Retinal pigment epithelial cell (primary cell): ENCODE results near the gene GMPS.
A peak's percentile ranks its signal among the peaks of the same experiment; 100 is the strongest.
"Not testable (repeated sequence)": the region's sequence is repeated elsewhere in the genome, so short reads cannot be mapped to it uniquely, and the experiment has no call there.

ENCODE experiments used
- DNase-seq: peaks from one replicate; pipeline ENCODE4 v3.0.0-alpha.2; 2010; ENCODE audit warnings: low read depth
- H3K4me3 ChIP-seq: 2 replicates; pipeline ENCODE4 v1.5.1; 2011; ENCODE audit warnings: mild to moderate bottlenecking, low read length, control low read depth, moderate library complexity
- TF ChIP-seq, protein P1 (sequence below): conservative IDR thresholded peaks from 2 replicates; pipeline ENCODE4 v1.5.1; 2011; ENCODE audit warnings: low read depth, low read length, control low read depth, inconsistent platforms

Gene GMPS

DNA sequence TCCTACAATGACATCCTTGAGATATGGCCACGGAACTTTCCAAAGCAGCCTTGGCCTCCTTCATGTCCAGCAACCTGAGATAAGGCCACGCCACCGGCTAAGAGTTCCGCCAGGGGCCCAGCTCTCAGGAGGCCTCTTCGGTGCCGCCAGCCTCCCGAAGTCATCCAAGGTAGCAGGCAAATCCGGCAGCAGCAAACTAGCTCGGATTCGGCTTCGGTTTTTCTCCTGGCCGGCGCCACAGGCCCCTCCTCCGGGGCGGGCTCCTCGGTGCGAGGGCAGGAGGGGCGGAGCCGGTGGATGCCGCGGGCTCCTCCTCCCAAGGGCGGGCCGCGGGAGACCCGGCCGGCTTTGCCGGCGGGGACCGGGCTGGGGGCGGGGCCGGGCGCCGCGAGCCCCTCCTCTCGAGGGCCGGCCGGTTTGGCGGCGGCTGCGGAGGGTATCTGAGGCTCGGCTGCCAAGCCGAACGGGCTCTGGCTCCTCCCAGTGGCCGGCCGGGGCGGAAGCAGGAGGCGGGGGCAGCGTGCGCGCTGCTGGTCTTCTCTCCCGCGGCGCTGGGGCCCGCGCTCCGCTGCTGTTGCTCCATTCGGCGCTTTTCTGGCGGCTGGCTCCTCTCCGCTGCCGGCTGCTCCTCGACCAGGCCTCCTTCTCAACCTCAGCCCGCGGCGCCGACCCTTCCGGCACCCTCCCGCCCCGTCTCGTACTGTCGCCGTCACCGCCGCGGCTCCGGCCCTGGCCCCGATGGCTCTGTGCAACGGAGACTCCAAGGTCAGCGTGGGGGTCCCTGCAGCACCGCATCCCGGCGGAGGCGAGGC, at the start of gene GMPS:
Gene GMPS (plus strand): TSS at position 518 of the 812 bp plus-strand sequence. CDS start 221 bp downstream, at position 739.
- H3K4me3 ChIP-seq, result peak within 1 kb of the TSS; percentile 81
- DNase-seq, result peak; percentile 68
- TF ChIP-seq, protein P1, sequence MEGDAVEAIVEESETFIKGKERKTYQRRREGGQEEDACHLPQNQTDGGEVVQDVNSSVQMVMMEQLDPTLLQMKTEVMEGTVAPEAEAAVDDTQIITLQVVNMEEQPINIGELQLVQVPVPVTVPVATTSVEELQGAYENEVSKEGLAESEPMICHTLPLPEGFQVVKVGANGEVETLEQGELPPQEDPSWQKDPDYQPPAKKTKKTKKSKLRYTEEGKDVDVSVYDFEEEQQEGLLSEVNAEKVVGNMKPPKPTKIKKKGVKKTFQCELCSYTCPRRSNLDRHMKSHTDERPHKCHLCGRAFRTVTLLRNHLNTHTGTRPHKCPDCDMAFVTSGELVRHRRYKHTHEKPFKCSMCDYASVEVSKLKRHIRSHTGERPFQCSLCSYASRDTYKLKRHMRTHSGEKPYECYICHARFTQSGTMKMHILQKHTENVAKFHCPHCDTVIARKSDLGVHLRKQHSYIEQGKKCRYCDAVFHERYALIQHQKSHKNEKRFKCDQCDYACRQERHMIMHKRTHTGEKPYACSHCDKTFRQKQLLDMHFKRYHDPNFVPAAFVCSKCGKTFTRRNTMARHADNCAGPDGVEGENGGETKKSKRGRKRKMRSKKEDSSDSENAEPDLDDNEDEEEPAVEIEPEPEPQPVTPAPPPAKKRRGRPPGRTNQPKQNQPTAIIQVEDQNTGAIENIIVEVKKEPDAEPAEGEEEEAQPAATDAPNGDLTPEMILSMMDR, result peak; percentile 40

DNA sequence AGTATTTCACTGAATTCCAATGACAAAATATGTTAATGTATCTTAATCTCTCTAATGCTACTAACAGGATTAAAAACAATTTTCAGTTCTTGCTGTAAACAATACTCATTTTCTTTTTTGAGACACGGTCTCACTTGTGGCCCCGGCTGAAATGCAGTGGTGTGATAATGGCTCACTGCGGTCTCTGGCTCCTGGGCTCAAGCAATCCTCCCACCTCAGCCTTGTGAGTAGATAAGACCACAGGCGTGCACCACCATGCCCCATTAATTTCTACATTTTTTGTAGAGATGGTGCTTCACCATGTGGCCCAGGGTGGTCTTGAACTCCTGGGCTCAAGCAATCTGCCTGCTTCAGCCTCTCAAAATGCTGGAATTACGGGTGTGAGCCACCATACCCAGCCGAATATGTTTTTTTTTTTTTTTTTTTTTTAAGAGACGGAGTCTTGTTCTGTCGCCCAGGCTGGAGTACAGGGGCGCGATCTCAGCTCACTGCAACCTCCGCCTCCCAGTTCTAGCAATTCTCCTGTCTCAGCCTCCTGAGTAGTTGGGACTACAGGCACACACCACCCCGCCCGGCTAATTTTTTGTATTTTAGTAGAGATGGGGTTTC, 41.9 kb upstream of the GMPS start:
- not testable (repeated sequence) for DNase-seq, H3K4me3 ChIP-seq

DNA sequence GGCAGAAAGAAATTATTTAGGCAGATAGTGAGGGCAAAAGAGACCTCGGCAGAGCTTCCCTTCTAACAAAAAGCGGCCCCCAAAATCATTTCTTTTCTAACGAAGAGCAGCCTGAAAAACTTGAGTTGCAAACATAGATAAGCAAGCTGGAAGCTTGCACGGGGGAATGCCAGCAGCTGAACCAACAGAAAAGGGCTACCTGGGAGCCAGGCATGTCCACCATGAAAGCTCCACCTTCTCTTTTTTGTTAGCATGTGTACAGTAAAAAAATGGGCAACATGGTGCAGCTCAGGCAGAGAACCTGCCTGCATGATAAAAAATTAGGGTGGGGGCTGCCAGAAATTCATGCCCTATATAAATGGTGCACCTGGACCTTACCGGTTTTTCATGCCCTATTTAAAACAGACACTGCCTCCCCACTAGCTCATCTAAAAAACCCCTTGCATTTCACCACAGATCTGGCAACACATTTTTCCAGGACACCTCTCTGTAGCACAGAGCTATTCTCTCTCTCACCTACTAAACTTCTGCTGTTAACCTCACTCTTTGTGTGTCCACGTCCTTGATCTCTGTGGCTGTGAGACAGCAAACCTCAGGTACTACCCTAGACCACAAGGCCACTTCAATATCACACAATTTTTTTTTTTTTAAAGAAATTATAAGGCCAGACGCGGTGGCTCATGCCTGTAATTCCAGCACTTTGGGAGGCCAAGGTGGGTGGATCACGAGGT, 34.9 kb upstream of the GMPS start:
- DNase-seq, result no peak
- H3K4me3 ChIP-seq, result no peak overlapping the region
- TF ChIP-seq, protein P1, result no peak

DNA sequence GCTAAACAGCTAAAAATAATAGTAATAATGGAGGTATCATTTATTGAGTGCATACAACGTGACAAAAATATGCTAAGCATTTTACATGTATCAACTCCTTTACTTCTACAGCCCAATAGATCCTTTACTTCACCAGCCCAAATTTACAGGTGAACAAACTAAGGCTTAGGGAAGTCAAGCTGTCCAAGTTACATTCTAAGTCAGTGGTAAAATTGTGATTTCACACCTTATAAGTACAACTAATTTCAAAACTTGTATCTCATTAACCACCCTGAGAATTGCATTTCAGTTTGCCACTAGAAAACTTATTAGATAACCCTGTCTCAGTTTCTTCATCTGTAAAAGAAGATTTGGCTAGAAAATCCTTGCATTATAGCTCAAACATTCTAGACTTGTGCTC, 26.9 kb upstream of the GMPS start:
- TF ChIP-seq, protein P1, result no peak
- no peak overlapping the region for H3K4me3 ChIP-seq
- DNase-seq, result no peak

DNA sequence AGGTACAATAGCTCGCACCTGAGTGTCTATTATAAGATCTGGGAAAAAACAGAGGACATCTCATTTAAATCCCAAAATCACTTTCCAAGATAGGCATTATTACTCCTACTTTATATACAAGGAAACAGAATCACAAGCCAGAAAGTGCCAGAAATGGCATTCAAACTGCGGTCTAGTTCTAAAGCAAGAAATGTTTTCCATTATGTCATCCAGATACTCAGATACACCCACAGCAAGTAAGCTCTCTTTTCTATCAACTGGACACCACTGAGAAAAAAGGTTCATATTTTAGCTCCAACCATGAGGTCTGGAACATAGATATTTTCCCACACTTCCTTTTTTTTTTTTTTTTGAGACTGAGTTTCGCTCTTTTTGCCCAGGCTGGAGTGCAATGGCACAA, 24.3 kb upstream of the GMPS start:
- H3K4me3 ChIP-seq, result no peak overlapping the region
- no peak for DNase-seq
- TF ChIP-seq, protein P1, result no peak

DNA sequence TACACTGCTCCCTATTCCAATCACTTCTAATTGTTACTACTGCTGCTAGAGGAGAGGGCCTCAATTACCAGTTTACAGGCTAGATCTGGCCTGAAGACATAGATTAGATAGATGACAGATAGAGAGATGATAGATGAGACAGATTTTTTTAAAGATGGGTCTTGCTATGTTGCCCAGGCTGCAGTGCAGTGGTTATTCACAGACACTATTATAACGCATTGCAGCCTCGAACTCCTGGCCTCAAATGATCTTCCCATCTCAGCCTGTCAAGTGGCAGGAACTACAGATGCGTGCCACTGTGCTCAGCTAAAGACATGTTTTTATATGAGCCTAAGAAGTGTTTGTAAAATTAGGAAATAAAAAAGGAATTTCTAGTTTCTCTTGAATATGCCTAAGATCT, 22.5 kb upstream of the GMPS start:
- TF ChIP-seq, protein P1, result no peak
- DNase-seq, result no peak
- no peak overlapping the region for H3K4me3 ChIP-seq

DNA sequence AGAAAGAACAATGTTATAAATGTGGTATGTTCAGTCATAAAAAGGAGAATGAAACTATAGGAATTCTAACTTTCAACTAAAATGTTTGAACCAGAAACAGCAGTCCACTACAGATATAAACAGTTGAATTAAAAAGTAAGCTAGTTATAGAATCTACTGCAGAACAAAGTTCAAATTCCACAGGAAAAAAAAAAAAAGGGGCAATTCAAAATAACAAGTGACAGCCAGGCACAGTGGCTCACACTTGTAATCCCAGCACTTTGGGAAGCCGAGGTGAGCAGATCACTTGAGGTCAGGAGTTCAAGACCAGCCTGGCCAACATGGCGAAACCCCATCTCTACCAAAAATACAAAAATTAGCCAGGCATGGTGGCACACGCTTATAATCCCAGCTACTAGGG, 21.0 kb upstream of the GMPS start:
- H3K4me3 ChIP-seq, DNase-seq: not testable (repeated sequence)
